Liver (tissue), 3 donors: Measurements from ENCODE around the gene GNA15.

Experiments used
- FOXA1 ChIP-seq: IDR thresholded peaks from 2 replicates; pipeline ENCODE4 v1.6.1; 2016; ENCODE audit warnings: antibody characterized with exemption
- HNF4A ChIP-seq, 2 donors: conservative IDR thresholded peaks; 2 replicates each; pipeline ENCODE4 v1.6.1; 2016; ENCODE audit warnings: antibody characterized with exemption in 2 of 2, mild to moderate bottlenecking in 2 of 2
- NR2F2 ChIP-seq: IDR thresholded peaks from 2 replicates; pipeline ENCODE4 v1.6.1; 2016; ENCODE audit warnings: antibody characterized with exemption
- RAD21 ChIP-seq, 2 donors: IDR thresholded peaks; 2 replicates each; pipeline ENCODE4 v1.6.1; 2016; ENCODE audit warnings: antibody characterized with exemption in 2 of 2, mild to moderate bottlenecking in 2 of 2
- RXRA ChIP-seq, 2 donors: IDR thresholded peaks; 2 replicates each; pipeline ENCODE4 v1.6.1; 2017 to 2018; ENCODE audit warnings: antibody characterized with exemption in 2 of 2, mild to moderate bottlenecking in 1 of 2
- SP1 ChIP-seq: IDR thresholded peaks from 2 replicates; pipeline ENCODE4 v1.6.1; 2018; ENCODE audit warnings: antibody characterized with exemption, mild to moderate bottlenecking
- YY1 ChIP-seq: IDR thresholded peaks from 2 replicates; pipeline ENCODE4 v1.6.1; 2016; ENCODE audit warnings: antibody characterized with exemption, mild to moderate bottlenecking
- TF ChIP-seq, protein P1 (sequence below): fragments of 150-350 bp; IDR thresholded peaks from 2 replicates; pipeline ENCODE4 v1.5.1; 2017; ENCODE audit warnings: improper control_type of control experiment, low read depth, low read length; ENCODE audit not compliant: missing input control
- TF ChIP-seq, protein P2 (sequence below): IDR thresholded peaks from 2 replicates; pipeline ENCODE4 v1.6.1; 2016; ENCODE audit warnings: antibody characterized with exemption
- donor health status: healthy.
- donor health status: healthy.

DNA sequence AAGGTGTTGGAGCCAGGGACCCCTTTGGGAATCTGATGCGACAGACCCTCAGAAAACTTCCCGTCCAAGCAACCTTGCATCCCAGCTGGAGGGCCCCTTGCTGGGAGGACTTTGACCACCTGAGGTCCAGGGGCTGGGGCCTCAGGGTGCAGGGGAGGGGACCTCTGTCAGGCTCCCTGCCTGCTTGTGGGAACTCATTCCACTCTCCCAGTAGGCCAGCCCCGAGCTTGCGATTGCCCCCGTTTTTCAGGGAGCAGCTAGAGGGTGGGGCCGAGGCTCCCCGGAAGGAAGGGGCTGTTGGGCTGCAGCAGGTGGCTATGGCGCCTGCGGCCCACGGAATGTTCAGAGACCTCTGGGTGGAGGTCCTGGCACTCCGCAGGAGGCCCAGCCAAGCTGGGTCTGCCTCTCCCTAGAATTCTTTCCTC lies 38.9 kb upstream of the GNA15 start:
- TF ChIP-seq FOXA1: no peak
- TF ChIP-seq, protein P1, sequence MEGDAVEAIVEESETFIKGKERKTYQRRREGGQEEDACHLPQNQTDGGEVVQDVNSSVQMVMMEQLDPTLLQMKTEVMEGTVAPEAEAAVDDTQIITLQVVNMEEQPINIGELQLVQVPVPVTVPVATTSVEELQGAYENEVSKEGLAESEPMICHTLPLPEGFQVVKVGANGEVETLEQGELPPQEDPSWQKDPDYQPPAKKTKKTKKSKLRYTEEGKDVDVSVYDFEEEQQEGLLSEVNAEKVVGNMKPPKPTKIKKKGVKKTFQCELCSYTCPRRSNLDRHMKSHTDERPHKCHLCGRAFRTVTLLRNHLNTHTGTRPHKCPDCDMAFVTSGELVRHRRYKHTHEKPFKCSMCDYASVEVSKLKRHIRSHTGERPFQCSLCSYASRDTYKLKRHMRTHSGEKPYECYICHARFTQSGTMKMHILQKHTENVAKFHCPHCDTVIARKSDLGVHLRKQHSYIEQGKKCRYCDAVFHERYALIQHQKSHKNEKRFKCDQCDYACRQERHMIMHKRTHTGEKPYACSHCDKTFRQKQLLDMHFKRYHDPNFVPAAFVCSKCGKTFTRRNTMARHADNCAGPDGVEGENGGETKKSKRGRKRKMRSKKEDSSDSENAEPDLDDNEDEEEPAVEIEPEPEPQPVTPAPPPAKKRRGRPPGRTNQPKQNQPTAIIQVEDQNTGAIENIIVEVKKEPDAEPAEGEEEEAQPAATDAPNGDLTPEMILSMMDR: no peak
- TF ChIP-seq NR2F2: no peak
- TF ChIP-seq, protein P2, sequence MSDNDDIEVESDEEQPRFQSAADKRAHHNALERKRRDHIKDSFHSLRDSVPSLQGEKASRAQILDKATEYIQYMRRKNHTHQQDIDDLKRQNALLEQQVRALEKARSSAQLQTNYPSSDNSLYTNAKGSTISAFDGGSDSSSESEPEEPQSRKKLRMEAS: no peak
- TF ChIP-seq RAD21 (IDR thresholded peaks at IDR 0.05): no peak
- no peak for TF ChIP-seq SP1
- no peak for TF ChIP-seq HNF4A (conservative IDR thresholded peaks at IDR 0.05)
- no peak for TF ChIP-seq RXRA (IDR thresholded peaks at IDR 0.05)
- no peak for TF ChIP-seq YY1
